SK-N-SH (cell line): ENCODE results near the gene ATP6V1G3. TPM values are rescaled to one million over a fixed set of nuclear protein-coding genes. Genes with fewer than 3 reads are reported as not detected.

ENCODE experiments used
- CTCF ChIA-PET: fragments of 300-600, 350-600 bp; formaldehyde crosslinking; extraction: SDS; loops from one replicate; lab custom pipeline; 2021; lab: Yijun Ruan, JAX
- POLR2A ChIA-PET: fragments of 350-600 bp; sonication (Branson Sonifier 250); formaldehyde crosslinking; extraction: SDS; loops from one replicate; lab custom pipeline; 2020; ENCODE audit warnings: antibody characterized with exemption, inconsistent platforms; lab: Yijun Ruan, JAX
- DNase-seq: peaks from one replicate; pipeline ENCODE4 v3.0.0; 2012
- H2AFZ ChIP-seq: fragments of 200-600 bp; sonication (generic); 2 replicates; pipeline ENCODE4 v1.8.1; 2016; ENCODE audit warnings: antibody characterized with exemption, mild to moderate bottlenecking, low read depth
- H3F3A ChIP-seq: fragments of 200-600 bp; sonication (generic); replicated peaks from 2 replicates; pipeline ENCODE3; 2016; ENCODE audit warnings: antibody characterized with exemption, mild to moderate bottlenecking; ENCODE audit not compliant: insufficient read depth
- H3K27ac ChIP-seq, 2 experiments: fragments of 200-500 bp in 1 of 2; fragments of 200-600 bp in 1 of 2; sonication (Bioruptor generic) in 1 of 2; sonication (generic), shearing (Covaris generic) in 1 of 2; 2 replicates each; pipeline versions ENCODE4 v1.5.1 to v1.6.1; 2014 to 2016; ENCODE audit warnings: low read depth in 2 of 2, inconsistent platforms in 1 of 2, low read length in 1 of 2, mild to moderate bottlenecking in 1 of 2, mixed read lengths in 1 of 2
- H3K27me3 ChIP-seq: fragments of 200-600 bp; sonication (generic), shearing (Covaris generic); 2 replicates; pipeline ENCODE4 v1.6.1; 2016; ENCODE audit warnings: mixed run types; ENCODE audit not compliant: insufficient read depth
- H3K36me3 ChIP-seq, 2 experiments: fragments of 200-500 bp in 1 of 2; fragments of 200-600 bp in 1 of 2; sonication (Bioruptor generic) in 1 of 2; sonication (generic) in 1 of 2; replicated peaks in 1 of 2; 2 replicates each; pipeline versions ENCODE3 to v1.5.1; 2014 to 2016; ENCODE audit warnings: low read length in 1 of 2, mild to moderate bottlenecking in 1 of 2; ENCODE audit not compliant: insufficient read depth in 2 of 2, control insufficient read depth in 1 of 2
- H3K4me1 ChIP-seq, 2 experiments: fragments of 200-500 bp in 1 of 2; fragments of 200-600 bp in 1 of 2; sonication (Bioruptor generic) in 1 of 2; sonication (generic), shearing (Covaris generic) in 1 of 2; 2 replicates each; pipeline versions ENCODE4 v1.5.1 to v1.6.1; 2014 to 2016; ENCODE audit warnings: low read depth in 1 of 2, low read length in 1 of 2, mixed run types in 1 of 2; ENCODE audit not compliant: insufficient read depth in 2 of 2, control insufficient read depth in 1 of 2
- H3K4me2 ChIP-seq: fragments of 200-600 bp; sonication (generic), shearing (Covaris generic); 2 replicates; pipeline ENCODE4 v1.6.1; 2017; ENCODE audit warnings: mixed run types
- H3K4me3 ChIP-seq, 2 experiments: fragments of 200-500 bp in 1 of 2; fragments of 200-600 bp in 1 of 2; sonication (Bioruptor generic) in 1 of 2; sonication (generic), shearing (Covaris generic) in 1 of 2; 2 replicates each; pipeline versions ENCODE4 v1.5.1 to v1.8.1; 2014 to 2016; ENCODE audit warnings: low read depth in 2 of 2, inconsistent platforms in 1 of 2, low read length in 1 of 2, mild to moderate bottlenecking in 1 of 2, mixed read lengths in 1 of 2, moderate library complexity in 1 of 2
- H3K79me2 ChIP-seq: fragments of 200-600 bp; sonication (generic); 2 replicates; pipeline ENCODE4 v1.8.1; 2017; ENCODE audit warnings: mild to moderate bottlenecking; ENCODE audit not compliant: insufficient read depth
- H3K9ac ChIP-seq: fragments of 200-600 bp; sonication (generic); 2 replicates; pipeline ENCODE4 v1.6.1; 2017; ENCODE audit warnings: mixed run types
- H3K9me2 ChIP-seq: fragments of 200-600 bp; sonication (generic); 2 replicates; pipeline ENCODE4 v1.6.1; 2017; ENCODE audit warnings: mixed run types
- H3K9me3 ChIP-seq: fragments of 200-600 bp; sonication (generic); 2 replicates; pipeline ENCODE4 v1.6.1; 2017; ENCODE audit warnings: mixed run types, mild to moderate bottlenecking, moderate library complexity
- H4K20me1 ChIP-seq: fragments of 200-600 bp; sonication (generic); 2 replicates; pipeline ENCODE4 v1.6.1; 2017; ENCODE audit warnings: mild to moderate bottlenecking, mixed run types; ENCODE audit not compliant: insufficient read depth
- EP300 ChIP-seq, 2 experiments: IDR thresholded peaks; 2 replicates each; pipeline versions ENCODE4 v1.4.0 to v1.6.1; 2012; ENCODE audit warnings: borderline replicate concordance in 1 of 2, low read depth in 1 of 2, low read length in 1 of 2
- EZH2phosphoT487 ChIP-seq: fragments of 200-600 bp; sonication (generic); IDR thresholded peaks from 2 replicates; pipeline ENCODE4 v1.6.1; 2017; ENCODE audit warnings: low read depth, mixed run types, mild to moderate bottlenecking, antibody characterized with exemption, moderate library complexity, borderline replicate concordance
- FOSL2 ChIP-seq: IDR thresholded peaks from 2 replicates; pipeline ENCODE4 v1.4.0; 2012; ENCODE audit warnings: low read depth, mild to moderate bottlenecking, moderate library complexity, borderline replicate concordance
- FOXM1 ChIP-seq: IDR thresholded peaks from 2 replicates; pipeline ENCODE4 v1.4.0; 2012; ENCODE audit warnings: low read depth, mild to moderate bottlenecking
- GABPA ChIP-seq: IDR thresholded peaks from 2 replicates; pipeline ENCODE4 v1.4.0; 2012; ENCODE audit warnings: low read depth, mild to moderate bottlenecking
- GATA2 ChIP-seq: sonication (generic); formaldehyde crosslinking; IDR thresholded peaks from 2 replicates; pipeline ENCODE4 v1.5.0; 2020; ENCODE audit warnings: mild to moderate bottlenecking, missing genetic modification reagents
- JUND ChIP-seq: IDR thresholded peaks from 2 replicates; pipeline ENCODE4 v1.4.0; 2012
- MEF2A ChIP-seq: IDR thresholded peaks from 2 replicates; pipeline ENCODE4 v1.4.0; 2012; ENCODE audit warnings: low read depth, borderline replicate concordance
- MXI1 ChIP-seq: IDR thresholded peaks from 2 replicates; pipeline ENCODE4 v1.6.1; 2012; ENCODE audit warnings: mild to moderate bottlenecking, low read depth, low read length, improper control_type of control experiment
- NRF1 ChIP-seq: IDR thresholded peaks from 2 replicates; pipeline ENCODE4 v1.6.1; 2012; ENCODE audit warnings: low read depth, mild to moderate bottlenecking, low read length
- POLR2AphosphoS5 ChIP-seq: IDR thresholded peaks from 2 replicates; pipeline ENCODE4 v1.6.1; 2012; ENCODE audit warnings: low read depth, low read length
- RAD21 ChIP-seq: IDR thresholded peaks from 2 replicates; pipeline ENCODE4 v1.6.1; 2012; ENCODE audit warnings: mild to moderate bottlenecking, low read length
- RCOR1 ChIP-seq: fragments of 150-350 bp; IDR thresholded peaks from 2 replicates; pipeline ENCODE4 v1.6.1; 2017; ENCODE audit warnings: antibody characterized with exemption, low read length
- RXRA ChIP-seq: IDR thresholded peaks from 2 replicates; pipeline ENCODE4 v1.4.0; 2012; ENCODE audit warnings: low read depth, mild to moderate bottlenecking, borderline replicate concordance
- SMC3 ChIP-seq: IDR thresholded peaks from 2 replicates; pipeline ENCODE4 v1.6.1; 2012; ENCODE audit warnings: low read depth, low read length, improper control_type of control experiment
- TCF12 ChIP-seq: IDR thresholded peaks from 2 replicates; pipeline ENCODE4 v1.4.0; 2012
- TEAD4 ChIP-seq: IDR thresholded peaks from 2 replicates; pipeline ENCODE4 v1.4.0; 2012; ENCODE audit warnings: mild to moderate bottlenecking, borderline replicate concordance; ENCODE audit not compliant: insufficient read depth
- YY1 ChIP-seq: IDR thresholded peaks from 2 replicates; pipeline ENCODE4 v1.4.0; 2012; ENCODE audit warnings: low read depth, mild to moderate bottlenecking
- WGBS: methylation state at CpG from one replicate; pipeline ENCODE4 v1.1.6; 2017; ENCODE audit warnings: low lambda C conversion rate; 5-methylcytosine and 5-hydroxymethylcytosine counted together
- polyA plus RNA-seq, 3 experiments: library from polyadenylated mRNA; depleted of rRNA; stranded (reverse); fragments of >200 nt; gene quantifications; 2 replicates each; pipeline ENCODE4 v1.2.3, GENCODE V29; 2012
- TF ChIP-seq, protein P1 (sequence below): IDR thresholded peaks from 2 replicates; pipeline ENCODE4 v1.4.0; 2012; ENCODE audit warnings: low read depth, borderline replicate concordance
- TF ChIP-seq, protein P2 (sequence below): IDR thresholded peaks from 2 replicates; pipeline ENCODE4 v1.4.0; 2012; ENCODE audit warnings: low read depth, borderline replicate concordance
- TF ChIP-seq, protein P3 (sequence below): fragments of 150-350 bp; IDR thresholded peaks from 2 replicates; pipeline ENCODE4 v1.6.1; 2017; ENCODE audit warnings: antibody characterized with exemption, low read length, low read depth, borderline replicate concordance
- TF ChIP-seq, protein P4 (sequence below): fragments of 200-600 bp; sonication (generic); IDR thresholded peaks from 2 replicates; pipeline ENCODE4 v1.6.1; 2017; ENCODE audit warnings: antibody characterized with exemption, mild to moderate bottlenecking, moderate library complexity
- TF ChIP-seq, protein P5 (sequence below): IDR thresholded peaks from 2 replicates; pipeline ENCODE4; 2012

ATP6V1G3 gene
- polyA plus RNA-seq, 1 of the 3 experiments (the other 2 are of a cell fraction): not detected

DNA sequence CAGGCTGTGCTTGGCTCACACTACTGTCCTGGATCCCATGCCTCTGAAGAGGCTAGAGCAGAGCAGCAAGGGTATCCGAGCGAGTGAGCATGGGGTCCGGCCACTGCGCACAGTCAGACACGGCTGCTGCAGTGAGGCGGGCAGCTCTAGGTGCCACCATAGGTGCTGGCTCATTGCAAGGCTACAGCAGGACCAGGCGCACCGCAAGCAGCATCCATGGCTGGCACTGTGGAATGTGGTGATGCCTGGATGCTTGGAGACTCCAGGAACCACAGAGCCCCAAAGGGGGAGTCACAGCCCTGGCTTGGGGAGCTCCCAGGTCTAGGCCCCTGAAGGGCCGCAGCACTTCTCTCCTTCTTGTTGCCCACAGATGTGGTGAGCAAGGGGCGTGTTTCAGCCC is 47.2 kb downstream of the ATP6V1G3 start:
- Histone ChIP-seq H3K4me3 (no peak overlapping the region), H3K4me1 (peaks cover 8 to 52% of the 10 kb centered on the region in 2 experiments), H3K9me3 (no peaks in the 10 kb centered on the region), H2AFZ (no peak overlapping the region), H3K27ac (peak overlapping the region; percentile 77 to 89; a peak in 3 of 4 replicates), H3F3A (peaks cover 29% of the 10 kb centered on the region), H3K9ac (peak overlapping the region; percentile 41), H3K36me3 (no peaks in the 10 kb centered on the region), H4K20me1 (no peaks in the 10 kb centered on the region), H3K27me3 (no peaks in the 10 kb centered on the region), H3K79me2 (no peaks in the 10 kb centered on the region)
- CTCF ChIA-PET: no interaction called here
- POLR2A ChIA-PET: no interaction called here
- DNase-seq: no peak
- TF ChIP-seq NRF1: no peak
- peak; percentile 39; the same call in 1 of the 2 replicates for TF ChIP-seq YY1
- TF ChIP-seq, all 33 proteins: peak for 1
- 89% methylated on average over 6 of the region's 10 CpGs for WGBS
- no peaks in the 10 kb centered on the region for H3K9me2 ChIP-seq
- H3K4me2 ChIP-seq: peak overlapping the region; percentile 53

DNA sequence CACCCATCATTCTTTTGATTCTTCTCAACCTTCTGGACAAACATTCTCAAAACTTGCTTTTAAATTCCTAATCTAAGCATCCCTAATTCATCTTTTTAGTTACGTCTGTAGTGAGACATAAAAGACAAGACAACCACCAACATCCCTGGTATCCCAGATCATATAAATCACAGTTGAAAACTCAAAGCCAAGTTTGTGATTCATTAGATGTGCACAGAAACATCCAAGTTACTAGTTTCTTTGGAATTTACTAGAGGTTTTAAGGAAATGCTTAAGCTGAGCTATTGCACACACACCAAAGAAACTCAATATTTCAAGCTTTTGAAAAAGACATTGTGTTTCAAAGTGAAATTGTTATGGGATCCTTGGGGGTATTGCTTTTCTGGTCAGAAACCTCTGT is 47.6 kb downstream of the ATP6V1G3 start:
- no peaks in the 10 kb centered on the region for H3K9me2 ChIP-seq
- H3F3A ChIP-seq: peaks cover 28% of the 10 kb centered on the region
- no peaks in the 10 kb centered on the region for H3K36me3 ChIP-seq
- no peak for DNase-seq
- no peaks in the 10 kb centered on the region for H3K9me3 ChIP-seq
- H4K20me1 ChIP-seq: no peaks in the 10 kb centered on the region
- no peaks in the 10 kb centered on the region for H3K27me3 ChIP-seq
- H3K4me2 ChIP-seq: peak overlapping the region; percentile 53
- H3K4me3 ChIP-seq: no peak overlapping the region
- peak overlapping the region; percentile 77 to 89; a peak in 3 of 4 replicates for H3K27ac ChIP-seq
- H3K9ac ChIP-seq: peak overlapping the region; percentile 41; the same call in 1 of the 2 replicates
- POLR2A ChIA-PET: no interaction called here
- no peaks in the 10 kb centered on the region for H3K79me2 ChIP-seq
- no peak overlapping the region for H2AFZ ChIP-seq
- CTCF ChIA-PET: no interaction called here
- 10% methylated on average over 1 of the region's 1 CpG for WGBS
- H3K4me1 ChIP-seq: peaks cover 8 to 49% of the 10 kb centered on the region in 2 experiments
- TF ChIP-seq GATA2: no peak
- peak; percentile 52; the same call in 1 of the 2 replicates for TF ChIP-seq RXRA
- peak; percentile 96 for TF ChIP-seq FOSL2
- TF ChIP-seq, protein P1, sequence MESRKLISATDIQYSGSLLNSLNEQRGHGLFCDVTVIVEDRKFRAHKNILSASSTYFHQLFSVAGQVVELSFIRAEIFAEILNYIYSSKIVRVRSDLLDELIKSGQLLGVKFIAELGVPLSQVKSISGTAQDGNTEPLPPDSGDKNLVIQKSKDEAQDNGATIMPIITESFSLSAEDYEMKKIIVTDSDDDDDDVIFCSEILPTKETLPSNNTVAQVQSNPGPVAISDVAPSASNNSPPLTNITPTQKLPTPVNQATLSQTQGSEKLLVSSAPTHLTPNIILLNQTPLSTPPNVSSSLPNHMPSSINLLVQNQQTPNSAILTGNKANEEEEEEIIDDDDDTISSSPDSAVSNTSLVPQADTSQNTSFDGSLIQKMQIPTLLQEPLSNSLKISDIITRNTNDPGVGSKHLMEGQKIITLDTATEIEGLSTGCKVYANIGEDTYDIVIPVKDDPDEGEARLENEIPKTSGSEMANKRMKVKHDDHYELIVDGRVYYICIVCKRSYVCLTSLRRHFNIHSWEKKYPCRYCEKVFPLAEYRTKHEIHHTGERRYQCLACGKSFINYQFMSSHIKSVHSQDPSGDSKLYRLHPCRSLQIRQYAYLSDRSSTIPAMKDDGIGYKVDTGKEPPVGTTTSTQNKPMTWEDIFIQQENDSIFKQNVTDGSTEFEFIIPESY: peak; percentile 74; the same call in 1 of the 2 replicates
- TF ChIP-seq, protein P2, sequence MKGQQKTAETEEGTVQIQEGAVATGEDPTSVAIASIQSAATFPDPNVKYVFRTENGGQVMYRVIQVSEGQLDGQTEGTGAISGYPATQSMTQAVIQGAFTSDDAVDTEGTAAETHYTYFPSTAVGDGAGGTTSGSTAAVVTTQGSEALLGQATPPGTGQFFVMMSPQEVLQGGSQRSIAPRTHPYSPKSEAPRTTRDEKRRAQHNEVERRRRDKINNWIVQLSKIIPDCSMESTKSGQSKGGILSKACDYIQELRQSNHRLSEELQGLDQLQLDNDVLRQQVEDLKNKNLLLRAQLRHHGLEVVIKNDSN: no peak
- TF ChIP-seq MEF2A: peak; percentile 82
- TF ChIP-seq EP300 (IDR thresholded peaks at IDR 0.05; ENCODE audit: borderline replicate concordance in 1 of 2, low read depth in 1 of 2, low read length in 1 of 2): peak; percentile 62 to 99
- peak; percentile 87; the same call in 1 of the 2 replicates for TF ChIP-seq POLR2AphosphoS5
- TF ChIP-seq, protein P3, sequence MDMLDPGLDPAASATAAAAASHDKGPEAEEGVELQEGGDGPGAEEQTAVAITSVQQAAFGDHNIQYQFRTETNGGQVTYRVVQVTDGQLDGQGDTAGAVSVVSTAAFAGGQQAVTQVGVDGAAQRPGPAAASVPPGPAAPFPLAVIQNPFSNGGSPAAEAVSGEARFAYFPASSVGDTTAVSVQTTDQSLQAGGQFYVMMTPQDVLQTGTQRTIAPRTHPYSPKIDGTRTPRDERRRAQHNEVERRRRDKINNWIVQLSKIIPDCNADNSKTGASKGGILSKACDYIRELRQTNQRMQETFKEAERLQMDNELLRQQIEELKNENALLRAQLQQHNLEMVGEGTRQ: no peak
- TF ChIP-seq SMC3: no peak
- TF ChIP-seq GABPA: 0 out of 2 replicates have a peak, but pooled peaks have one; percentile 14
- peak; percentile 93 for TF ChIP-seq FOXM1
- peak; percentile 87 for TF ChIP-seq TEAD4
- no peak for TF ChIP-seq RCOR1
- TF ChIP-seq EZH2phosphoT487: no peak
- TF ChIP-seq JUND: peak; percentile 94
- TF ChIP-seq, protein P4, sequence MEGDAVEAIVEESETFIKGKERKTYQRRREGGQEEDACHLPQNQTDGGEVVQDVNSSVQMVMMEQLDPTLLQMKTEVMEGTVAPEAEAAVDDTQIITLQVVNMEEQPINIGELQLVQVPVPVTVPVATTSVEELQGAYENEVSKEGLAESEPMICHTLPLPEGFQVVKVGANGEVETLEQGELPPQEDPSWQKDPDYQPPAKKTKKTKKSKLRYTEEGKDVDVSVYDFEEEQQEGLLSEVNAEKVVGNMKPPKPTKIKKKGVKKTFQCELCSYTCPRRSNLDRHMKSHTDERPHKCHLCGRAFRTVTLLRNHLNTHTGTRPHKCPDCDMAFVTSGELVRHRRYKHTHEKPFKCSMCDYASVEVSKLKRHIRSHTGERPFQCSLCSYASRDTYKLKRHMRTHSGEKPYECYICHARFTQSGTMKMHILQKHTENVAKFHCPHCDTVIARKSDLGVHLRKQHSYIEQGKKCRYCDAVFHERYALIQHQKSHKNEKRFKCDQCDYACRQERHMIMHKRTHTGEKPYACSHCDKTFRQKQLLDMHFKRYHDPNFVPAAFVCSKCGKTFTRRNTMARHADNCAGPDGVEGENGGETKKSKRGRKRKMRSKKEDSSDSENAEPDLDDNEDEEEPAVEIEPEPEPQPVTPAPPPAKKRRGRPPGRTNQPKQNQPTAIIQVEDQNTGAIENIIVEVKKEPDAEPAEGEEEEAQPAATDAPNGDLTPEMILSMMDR: no peak
- TF ChIP-seq MXI1: no peak
- TF ChIP-seq, protein P5, sequence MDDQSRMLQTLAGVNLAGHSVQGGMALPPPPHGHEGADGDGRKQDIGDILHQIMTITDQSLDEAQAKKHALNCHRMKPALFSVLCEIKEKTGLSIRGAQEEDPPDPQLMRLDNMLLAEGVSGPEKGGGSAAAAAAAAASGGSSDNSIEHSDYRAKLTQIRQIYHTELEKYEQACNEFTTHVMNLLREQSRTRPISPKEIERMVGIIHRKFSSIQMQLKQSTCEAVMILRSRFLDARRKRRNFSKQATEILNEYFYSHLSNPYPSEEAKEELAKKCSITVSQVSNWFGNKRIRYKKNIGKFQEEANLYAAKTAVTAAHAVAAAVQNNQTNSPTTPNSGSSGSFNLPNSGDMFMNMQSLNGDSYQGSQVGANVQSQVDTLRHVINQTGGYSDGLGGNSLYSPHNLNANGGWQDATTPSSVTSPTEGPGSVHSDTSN: peak; percentile 98
- TF ChIP-seq RAD21: no peak
- no peak for TF ChIP-seq NRF1
- peak; percentile 93 for TF ChIP-seq TCF12
